Measurements from ENCODE around the gene NR4A3. TPM values are rescaled to one million over a fixed set of nuclear protein-coding genes. Genes with fewer than 3 reads are reported as not detected.

The NR4A3 gene
- total and polyA plus RNA-seq, 2 experiments from 2014 or later: 2.4 to 2.9 TPM

- Histone ChIP-seq H3K4me1 (ENCODE audit: insufficient read depth) (no peaks in the 10 kb centered on the region), H4K20me1 (ENCODE audit: insufficient read depth, poor library complexity, severe bottlenecking) (no peaks in the 10 kb centered on the region), H2AFZ (no peak overlapping the region), H3K4me3 (no peak overlapping the region), H3K4me2 (no peak overlapping the region), H3K27me3 (no peaks in the 10 kb centered on the region), H3K36me3 (replicated peaks; ENCODE audit: insufficient read depth, low read depth) (no peaks in the 10 kb centered on the region), H3K27ac (no peak overlapping the region), H3K79me2 (no peaks in the 10 kb centered on the region), H3K9me2 (replicated peaks; ENCODE audit: insufficient read depth) (no peaks in the 10 kb centered on the region), H3K9me3 (ENCODE audit: low read depth) (no peaks in the 10 kb centered on the region)
- 58% methylated on average over 1 of the region's 1 CpG for WGBS (ENCODE audit: low lambda C conversion rate, missing lambda C conversion rate)
- DNase-seq (ENCODE audit: low spot score): no peak
- no peak for TF ChIP-seq EZH2phosphoT487 (IDR thresholded peaks at IDR 0.05; ENCODE audit: low read depth, severe bottlenecking, unreplicated experiment)
- TF ChIP-seq EZH2 (IDR thresholded peaks at IDR 0.05; ENCODE audit: borderline replicate concordance): no peak
- TF ChIP-seq CTCF (IDR thresholded peaks at IDR 0.05; ENCODE audit: poor library complexity): no peak
Measured at GRCh38 chr9:99785010-99785590, 36.6 kb upstream of the NR4A3 start.

GRCh38 chr9:99787556-99787955, 34.1 kb upstream of the NR4A3 start:
- no peak overlapping the region for H2AFZ ChIP-seq
- no peak overlapping the region for H3K4me2 ChIP-seq
- H3K4me3 ChIP-seq: no peak overlapping the region
- H3K9me3 ChIP-seq (ENCODE audit: low read depth): no peaks in the 10 kb centered on the region
- no peaks in the 10 kb centered on the region for H3K36me3 ChIP-seq (replicated peaks; ENCODE audit: insufficient read depth, low read depth)
- no peak overlapping the region for H3K27ac ChIP-seq
- H3K79me2 ChIP-seq: no peaks in the 10 kb centered on the region
- no peaks in the 10 kb centered on the region for H3K4me1 ChIP-seq (ENCODE audit: insufficient read depth)
- no peaks in the 10 kb centered on the region for H3K27me3 ChIP-seq
- no peak for DNase-seq (ENCODE audit: low spot score)
- no peaks in the 10 kb centered on the region for H4K20me1 ChIP-seq (ENCODE audit: insufficient read depth, poor library complexity, severe bottlenecking)
- H3K9me2 ChIP-seq (replicated peaks; ENCODE audit: insufficient read depth): no peaks in the 10 kb centered on the region
- TF ChIP-seq EZH2phosphoT487 (IDR thresholded peaks at IDR 0.05; ENCODE audit: low read depth, severe bottlenecking, unreplicated experiment) (no peak), EZH2 (IDR thresholded peaks at IDR 0.05; ENCODE audit: borderline replicate concordance) (no peak), CTCF (IDR thresholded peaks at IDR 0.05; ENCODE audit: poor library complexity) (no peak)

GRCh38 chr9:99793528-99793927, 28.2 kb upstream of the NR4A3 start:
- Histone ChIP-seq H3K79me2 (no peaks in the 10 kb centered on the region), H3K36me3 (replicated peaks; ENCODE audit: insufficient read depth, low read depth) (no peaks in the 10 kb centered on the region), H3K4me3 (no peak overlapping the region), H3K4me1 (ENCODE audit: insufficient read depth) (no peaks in the 10 kb centered on the region), H2AFZ (no peak overlapping the region), H4K20me1 (ENCODE audit: insufficient read depth, poor library complexity, severe bottlenecking) (no peaks in the 10 kb centered on the region), H3K27ac (no peak overlapping the region), H3K4me2 (no peak overlapping the region), H3K9me2 (replicated peaks; ENCODE audit: insufficient read depth) (no peaks in the 10 kb centered on the region), H3K27me3 (no peaks in the 10 kb centered on the region), H3K9me3 (ENCODE audit: low read depth) (no peaks in the 10 kb centered on the region)
- DNase-seq (ENCODE audit: low spot score): no peak
- TF ChIP-seq CTCF (IDR thresholded peaks at IDR 0.05; ENCODE audit: poor library complexity) (no peak), EZH2 (IDR thresholded peaks at IDR 0.05; ENCODE audit: borderline replicate concordance) (no peak), EZH2phosphoT487 (IDR thresholded peaks at IDR 0.05; ENCODE audit: low read depth, severe bottlenecking, unreplicated experiment) (no peak)
- WGBS (ENCODE audit: low lambda C conversion rate, missing lambda C conversion rate): 92% methylated on average over 4 of the region's 4 CpGs

- DNase-seq (ENCODE audit: low spot score): no peak
- TF ChIP-seq CTCF (IDR thresholded peaks at IDR 0.05; ENCODE audit: poor library complexity) (no peak), EZH2 (IDR thresholded peaks at IDR 0.05; ENCODE audit: borderline replicate concordance) (no peak), EZH2phosphoT487 (IDR thresholded peaks at IDR 0.05; ENCODE audit: low read depth, severe bottlenecking, unreplicated experiment) (no peak)
- no peaks in the 10 kb centered on the region for H4K20me1 ChIP-seq (ENCODE audit: insufficient read depth, poor library complexity, severe bottlenecking)
- no peak overlapping the region for H3K27ac ChIP-seq
- no peaks in the 10 kb centered on the region for H3K9me2 ChIP-seq (replicated peaks; ENCODE audit: insufficient read depth)
- H3K4me3 ChIP-seq: no peak overlapping the region
- no peak overlapping the region for H2AFZ ChIP-seq
- no peaks in the 10 kb centered on the region for H3K36me3 ChIP-seq (replicated peaks; ENCODE audit: insufficient read depth, low read depth)
- H3K4me2 ChIP-seq: no peak overlapping the region
- no peaks in the 10 kb centered on the region for H3K79me2 ChIP-seq
- H3K4me1 ChIP-seq (ENCODE audit: insufficient read depth): no peaks in the 10 kb centered on the region
- WGBS (ENCODE audit: low lambda C conversion rate, missing lambda C conversion rate): 100% methylated on average over 1 of the region's 1 CpG
- H3K9me3 ChIP-seq (ENCODE audit: low read depth): no peaks in the 10 kb centered on the region
- no peaks in the 10 kb centered on the region for H3K27me3 ChIP-seq
Measured at GRCh38 chr9:99796231-99796630, 25.5 kb upstream of the NR4A3 start.

Measured in hepatocyte (in vitro differentiated cells).